GM21737 (cell line): ENCODE data around the gene INPP5E.
"Not testable (repeated sequence)": the region's sequence is repeated elsewhere in the genome, so short reads cannot be mapped to it uniquely, and the experiment has no call there.

Experiments used
- ATAC-seq: cut with Tn5 transposase; IDR thresholded peaks from one replicate; pipeline ENCODE4 v1.9.1; 2021; ENCODE audit warnings: mild to moderate bottlenecking, moderate library complexity; ENCODE audit not compliant: unreplicated experiment

Gene INPP5E

DNA sequence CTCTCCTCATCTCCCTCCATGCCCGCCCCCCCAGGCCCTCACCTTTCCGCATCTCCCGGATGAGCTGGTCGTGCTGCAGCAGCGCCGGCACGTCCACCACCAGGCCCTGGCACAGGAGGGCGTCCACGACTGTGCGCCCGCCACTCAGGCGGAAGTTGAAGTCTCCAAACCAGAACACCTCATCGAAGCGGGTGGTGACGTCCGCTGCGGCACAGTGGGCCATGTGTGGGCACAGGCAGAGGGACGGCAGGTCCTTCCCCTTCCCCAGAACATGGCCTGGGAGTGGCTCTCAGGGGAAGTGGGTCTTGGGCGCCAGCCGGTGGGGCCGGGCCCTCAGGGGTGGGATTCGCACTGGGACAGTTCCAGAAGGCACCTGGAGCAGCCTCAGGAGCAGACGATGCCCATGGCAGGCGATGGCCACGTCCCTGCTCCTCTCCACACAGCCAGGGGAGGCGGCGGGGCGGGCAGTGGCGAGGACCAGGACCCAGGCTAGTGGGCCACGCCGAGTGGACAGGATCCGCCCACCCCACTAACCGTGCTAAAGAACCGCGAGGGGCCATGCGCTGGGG is 7.8 kb downstream of the INPP5E start:
- ATAC-seq, result no peak

DNA sequence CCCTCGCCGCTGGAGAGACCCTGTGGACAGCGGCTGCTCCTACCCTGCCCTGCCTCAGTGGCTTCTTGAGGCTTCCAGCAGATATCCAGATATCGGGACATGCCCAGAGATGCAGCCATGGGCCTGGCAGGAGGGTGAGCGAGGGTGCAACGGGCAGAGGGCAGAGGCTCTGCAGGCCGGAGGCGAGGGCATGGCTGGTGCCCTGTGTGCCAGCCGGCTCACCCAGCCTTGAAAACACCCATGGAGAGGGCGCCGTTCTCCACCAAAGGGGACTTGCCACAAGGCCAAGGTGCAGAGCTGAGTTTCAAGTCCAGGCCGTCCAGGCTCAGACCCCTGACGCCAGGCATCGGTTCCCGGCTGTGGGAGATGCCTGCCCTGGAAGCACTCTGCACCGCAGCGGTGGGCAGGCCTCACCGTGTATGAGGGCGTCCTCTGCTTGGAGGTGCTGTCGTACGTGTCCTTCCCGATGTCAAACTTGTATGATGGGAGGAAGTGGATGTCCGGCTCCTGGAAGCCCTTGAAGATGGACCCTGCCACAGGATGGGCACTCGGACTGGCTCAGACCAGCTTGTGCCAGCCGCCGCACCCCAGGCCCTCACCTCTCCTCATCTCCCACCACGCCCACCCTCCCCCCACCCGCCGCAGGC is 8.9 kb downstream of the INPP5E start:
- ATAC-seq, result no peak

- no peak for ATAC-seq
These were observed 9.8 kb downstream of the INPP5E start for GRCh38 chr9:136429683-136430491.

GRCh38 chr9:136429075-136429628 is 10.5 kb downstream of the INPP5E start:
- ATAC-seq, result no peak

DNA sequence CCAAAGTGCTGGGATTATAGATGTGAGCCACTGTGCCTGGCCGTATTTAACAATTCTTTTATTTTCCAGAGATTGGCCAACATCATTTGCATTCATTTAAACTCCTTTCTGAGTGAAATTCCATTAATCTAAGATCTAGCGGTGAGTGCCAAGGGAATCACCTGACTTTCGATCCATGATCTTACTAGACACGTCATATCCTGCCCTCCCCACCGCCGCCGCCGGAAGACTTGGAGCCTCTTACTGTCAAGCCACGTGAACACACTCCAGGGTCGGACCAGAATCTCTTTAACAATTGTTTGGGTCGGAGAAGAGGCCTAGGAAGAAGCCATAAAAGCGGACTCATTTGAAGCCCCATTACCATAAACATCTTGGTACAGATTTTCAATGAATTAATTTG is 12.9 kb downstream of the INPP5E start:
- no peak for ATAC-seq

- not testable (repeated sequence) for ATAC-seq
These were observed 14.3 kb downstream of the INPP5E start for GRCh38 chr9:136425367-136425766.

DNA sequence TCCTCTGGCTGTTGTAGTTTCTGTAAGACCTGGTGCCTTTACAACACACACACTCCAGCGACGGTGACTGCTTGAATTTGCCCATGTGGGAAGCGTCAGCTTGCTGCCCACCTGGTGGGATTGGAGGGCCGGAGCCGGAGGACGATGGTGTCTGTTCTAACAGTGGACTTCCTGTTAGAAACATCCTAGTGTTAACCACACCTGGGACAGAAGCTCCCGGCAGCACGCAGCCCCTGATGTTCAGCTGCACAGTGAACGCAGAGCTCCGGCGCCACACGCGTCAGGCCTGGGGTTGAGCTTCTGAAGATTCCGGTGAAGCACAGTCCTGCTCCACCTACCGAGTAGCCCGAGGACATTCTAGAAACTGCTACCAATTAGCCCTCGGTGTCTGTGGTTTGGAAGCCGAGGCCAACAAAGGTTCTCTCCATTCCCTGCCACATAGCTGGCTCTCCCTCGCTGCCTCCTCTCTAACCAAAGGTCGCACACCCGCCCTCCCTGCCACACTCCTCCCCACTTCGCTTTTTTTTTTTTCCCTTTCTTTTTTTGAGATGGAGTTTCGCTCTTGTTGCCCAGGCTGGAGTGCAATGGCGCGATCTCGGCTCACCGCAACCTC is 14.8 kb downstream of the INPP5E start:
- ATAC-seq, result no peak

- ATAC-seq, result no peak
These were observed 16.1 kb downstream of the INPP5E start for GRCh38 chr9:136423432-136424146.

DNA sequence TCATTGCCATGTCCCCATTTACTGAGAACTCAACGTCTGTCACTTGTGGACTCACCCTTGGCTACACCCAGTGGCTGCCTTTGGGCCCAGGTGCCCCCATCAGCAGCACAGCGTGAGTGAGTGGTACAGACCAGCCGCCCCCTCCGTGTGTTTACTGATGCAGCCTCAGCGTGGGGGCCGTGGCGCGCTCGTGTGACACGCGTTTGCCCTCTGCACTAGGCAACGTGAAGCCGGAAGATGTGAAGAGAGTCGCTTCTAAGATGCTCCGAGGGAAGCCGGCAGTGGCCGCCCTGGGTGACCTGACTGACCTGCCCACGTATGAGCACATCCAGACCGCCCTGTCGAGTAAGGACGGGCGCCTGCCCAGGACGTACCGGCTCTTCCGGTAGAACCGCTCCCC is 16.8 kb downstream of the INPP5E start:
- no peak for ATAC-seq

- ATAC-seq, result no peak
These were observed 17.9 kb downstream of the INPP5E start for GRCh38 chr9:136421791-136422190.

GRCh38 chr9:136419092-136419420 is 20.6 kb downstream of the INPP5E start:
- no peak for ATAC-seq

DNA sequence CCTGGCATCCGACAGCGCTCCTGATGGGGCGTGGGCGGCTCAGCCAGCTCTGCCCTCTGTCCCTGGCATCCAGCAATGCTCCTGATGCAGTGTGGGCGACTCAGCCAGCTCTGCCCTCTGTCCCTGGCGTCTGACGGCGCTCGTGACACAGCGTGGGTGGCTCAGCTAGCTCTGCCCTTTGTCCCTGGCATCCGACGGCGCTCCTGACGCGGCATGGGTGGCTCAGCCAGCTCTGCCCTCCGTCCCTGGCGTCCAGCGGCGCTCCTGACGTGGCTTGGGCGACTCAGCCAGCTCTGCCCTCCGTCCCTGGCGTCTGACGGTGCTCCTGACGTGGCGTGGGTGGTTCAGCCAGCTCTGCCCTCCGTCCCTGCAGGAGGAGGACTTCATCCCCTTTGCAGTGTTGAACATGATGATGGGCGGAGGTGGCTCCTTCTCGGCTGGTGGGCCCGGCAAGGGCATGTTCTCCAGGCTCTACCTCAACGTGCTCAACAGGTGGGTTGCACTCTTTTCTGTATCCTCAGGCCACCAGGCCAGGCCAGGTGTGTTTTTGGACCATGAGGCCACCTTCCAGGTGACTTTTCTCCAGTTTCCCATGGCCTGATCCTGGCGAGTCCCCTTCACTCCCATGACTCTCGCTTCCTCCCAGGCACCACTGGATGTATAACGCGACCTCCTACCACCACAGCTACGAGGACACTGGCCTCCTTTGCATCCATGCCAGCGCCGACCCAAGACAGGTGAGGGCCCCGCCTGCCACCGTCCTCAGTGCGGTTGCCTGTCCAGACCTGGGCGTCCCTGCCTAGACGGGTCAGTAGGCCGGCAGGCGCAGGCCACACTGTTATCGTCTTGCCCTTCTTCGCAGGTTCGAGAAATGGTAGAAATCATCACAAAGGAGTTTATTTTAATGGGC is 21.2 kb downstream of the INPP5E start:
- no peak for ATAC-seq

DNA sequence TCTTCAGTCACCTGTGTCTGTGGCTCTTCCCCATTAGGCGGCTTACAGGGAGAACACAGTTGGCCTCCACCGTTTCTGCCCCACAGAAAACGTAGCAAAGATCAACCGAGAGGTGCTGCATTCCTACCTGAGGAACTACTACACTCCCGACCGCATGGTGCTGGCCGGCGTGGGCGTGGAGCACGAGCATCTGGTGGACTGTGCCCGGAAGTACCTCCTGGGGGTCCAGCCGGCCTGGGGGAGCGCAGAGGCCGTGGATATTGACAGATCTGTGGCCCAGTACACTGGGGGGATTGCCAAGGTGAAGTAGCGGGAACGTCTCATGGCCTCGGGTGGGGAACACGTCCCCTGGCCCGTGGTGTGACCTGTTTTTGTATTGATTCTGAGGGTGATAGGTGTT is 22.7 kb downstream of the INPP5E start:
- ATAC-seq, result no peak

GRCh38 chr9:136416427-136416826 is 23.2 kb downstream of the INPP5E start:
- ATAC-seq, result no peak

GRCh38 chr9:136412962-136413361 is 26.7 kb downstream of the INPP5E start:
- no peak for ATAC-seq

DNA sequence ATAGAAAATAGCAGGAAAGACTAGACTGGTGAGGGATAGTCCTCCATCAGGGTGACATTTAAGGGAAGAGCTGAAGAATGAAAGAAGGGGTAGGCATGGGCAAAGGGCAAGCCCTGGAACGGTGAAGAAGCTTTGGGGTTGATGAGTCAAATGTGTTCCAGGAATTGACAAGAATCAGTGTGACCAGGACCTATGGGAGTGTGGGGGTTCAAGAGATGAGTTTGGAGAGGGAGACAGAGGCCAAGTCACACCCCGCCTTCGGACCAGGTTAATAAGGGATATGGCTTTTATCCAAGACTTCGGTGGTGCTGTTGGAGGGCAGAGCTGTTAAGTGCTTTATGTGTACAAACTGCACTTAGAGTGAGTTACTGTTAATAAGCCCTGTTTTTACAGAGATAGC is 28.3 kb downstream of the INPP5E start:
- no peak for ATAC-seq

- ATAC-seq, result peak; percentile 73
These were observed 29.0 kb downstream of the INPP5E start, which contains the start of the genes ENTR1 and PMPCA for GRCh38 chr9:136410500-136411287. ENTR1 (minus strand) TSS chr9:136410614; CDS start chr9:136410397, 217 bp downstream. PMPCA (plus strand) TSS chr9:136410658; CDS start chr9:136410669, 11 bp downstream.

GRCh38 chr9:136409557-136410455 is 29.8 kb downstream of the INPP5E start:
- peak; percentile 15 for ATAC-seq
